ENCODE results near the gene HCRTR1. TPM values are rescaled to one million over a fixed set of nuclear protein-coding genes. Genes with fewer than 3 reads are reported as not detected.

HCRTR1 gene
- total RNA-seq, 2 experiments from 2014 or later = not detected

- H3K9me3 Mint-ChIP-seq = no peaks in the 10 kb centered on the region
- no peaks in the 10 kb centered on the region for H3K36me3 Mint-ChIP-seq (ENCODE audit: low read depth)
- intact Hi-C loops (cut with micrococcal nuclease) = loop anchor here (1.0 to 2.0 kb wide), 3 partner anchors 41 to 125 kb away; no protein-coding TSS in a partner anchor
- peak; percentile 63 for DNase-seq
- no peaks in the 10 kb centered on the region for H3K4me1 Mint-ChIP-seq (ENCODE audit: low read depth)
- H3K4me3 Mint-ChIP-seq = no peak overlapping the region
- CTCF ChIA-PET = interaction anchor here (0.6 to 2.6 kb wide), 11 partner anchors 9 to 305 kb away, joined by 3 to 31 read pairs (median 5); partner anchors contain the start of gene COL16A1
- no peak overlapping the region for H3K27ac Mint-ChIP-seq
- H3K27me3 Mint-ChIP-seq (ENCODE audit: low read depth) = no peaks in the 10 kb centered on the region
These were observed 46.3 kb downstream of the HCRTR1 start for GRCh38 chr1:31663622-31664452.

GRCh38 chr1:31664528-31664927 lies 47.0 kb downstream of the HCRTR1 start:
- CTCF ChIA-PET = interaction anchor here (0.7 to 2.6 kb wide), 7 partner anchors 10 to 125 kb away, joined by 3 to 31 read pairs (median 11); partner anchors contain the start of gene COL16A1
- peaks cover 3% of the 10 kb centered on the region for H3K27me3 Mint-ChIP-seq (ENCODE audit: low read depth)
- no peak overlapping the region for H3K27ac Mint-ChIP-seq
- H3K4me3 Mint-ChIP-seq = no peak overlapping the region
- H3K9me3 Mint-ChIP-seq = no peaks in the 10 kb centered on the region
- no peaks in the 10 kb centered on the region for H3K36me3 Mint-ChIP-seq (ENCODE audit: low read depth)
- DNase-seq = no peak
- H3K4me1 Mint-ChIP-seq (ENCODE audit: low read depth) = peaks cover 3% of the 10 kb centered on the region
- intact Hi-C loops (cut with micrococcal nuclease) = loop anchor here (1.0 to 2.0 kb wide), 3 partner anchors 41 to 125 kb away; no protein-coding TSS in a partner anchor

GRCh38 chr1:31665234-31665878 lies 47.9 kb downstream of the HCRTR1 start:
- H3K9me3 Mint-ChIP-seq = no peaks in the 10 kb centered on the region
- H3K27me3 Mint-ChIP-seq (ENCODE audit: low read depth) = peaks cover 7% of the 10 kb centered on the region
- no peak for DNase-seq
- no peak overlapping the region for H3K4me3 Mint-ChIP-seq
- H3K4me1 Mint-ChIP-seq (ENCODE audit: low read depth) = peaks cover 9% of the 10 kb centered on the region
- CTCF ChIA-PET = interaction anchor here (0.6 to 2.6 kb wide), 5 partner anchors 36 to 124 kb away, joined by 5 to 31 read pairs (median 11); no protein-coding TSS in a partner anchor
- H3K27ac Mint-ChIP-seq = no peak overlapping the region
- H3K36me3 Mint-ChIP-seq (ENCODE audit: low read depth) = no peaks in the 10 kb centered on the region
- intact Hi-C loops (cut with micrococcal nuclease) = loop anchor here (2.0 kb wide), 1 partner anchor 79 kb away; no protein-coding TSS in a partner anchor

- intact Hi-C loops (cut with micrococcal nuclease) = no loop called here
- Mint-ChIP-seq H3K27me3 (ENCODE audit: low read depth) (peaks cover 12% of the 10 kb centered on the region), H3K36me3 (ENCODE audit: low read depth) (no peaks in the 10 kb centered on the region), H3K4me3 (no peak overlapping the region), H3K9me3 (no peaks in the 10 kb centered on the region), H3K27ac (no peak overlapping the region), H3K4me1 (ENCODE audit: low read depth) (peaks cover 10% of the 10 kb centered on the region)
- CTCF ChIA-PET = interaction anchor here (0.9 to 2.6 kb wide), 2 partner anchors 79 to 123 kb away, joined by 3 to 31 read pairs; no protein-coding TSS in a partner anchor
- no peak for DNase-seq
These were observed 48.9 kb downstream of the HCRTR1 start for GRCh38 chr1:31666263-31666963.

GRCh38 chr1:31667065-31667785 lies 49.7 kb downstream of the HCRTR1 start:
- Mint-ChIP-seq H3K27me3 (ENCODE audit: low read depth) (peaks cover 12% of the 10 kb centered on the region), H3K4me1 (ENCODE audit: low read depth) (peaks cover 10% of the 10 kb centered on the region), H3K27ac (no peak overlapping the region), H3K9me3 (no peaks in the 10 kb centered on the region), H3K4me3 (no peak overlapping the region), H3K36me3 (ENCODE audit: low read depth) (no peaks in the 10 kb centered on the region)
- CTCF ChIA-PET = interaction anchor here (0.9 kb wide), 1 partner anchor 78 kb away, joined by 3 read pairs; no protein-coding TSS in a partner anchor
- intact Hi-C loops (cut with micrococcal nuclease) = no loop called here
- DNase-seq = no peak

GRCh38 chr1:31668303-31668883 lies 50.9 kb downstream of the HCRTR1 start:
- H3K27ac Mint-ChIP-seq = no peak overlapping the region
- H3K27me3 Mint-ChIP-seq (ENCODE audit: low read depth) = peaks cover 12% of the 10 kb centered on the region
- CTCF ChIA-PET = no interaction called here
- no peak overlapping the region for H3K4me3 Mint-ChIP-seq
- no peak for DNase-seq
- H3K9me3 Mint-ChIP-seq = no peaks in the 10 kb centered on the region
- H3K4me1 Mint-ChIP-seq (ENCODE audit: low read depth) = peaks cover 10% of the 10 kb centered on the region
- no peaks in the 10 kb centered on the region for H3K36me3 Mint-ChIP-seq (ENCODE audit: low read depth)
- intact Hi-C loops (cut with micrococcal nuclease) = no loop called here

GRCh38 chr1:31669433-31669785 lies 51.9 kb downstream of the HCRTR1 start:
- H3K27ac Mint-ChIP-seq = no peak overlapping the region
- no peaks in the 10 kb centered on the region for H3K36me3 Mint-ChIP-seq (ENCODE audit: low read depth)
- CTCF ChIA-PET = interaction anchor here (1.0 to 2.3 kb wide), 3 partner anchors 37 to 121 kb away, joined by 3 to 6 read pairs (median 5); no protein-coding TSS in a partner anchor
- no peak for DNase-seq
- no peak overlapping the region for H3K4me3 Mint-ChIP-seq
- intact Hi-C loops (cut with micrococcal nuclease) = no loop called here
- peaks cover 10% of the 10 kb centered on the region for H3K4me1 Mint-ChIP-seq (ENCODE audit: low read depth)
- no peaks in the 10 kb centered on the region for H3K9me3 Mint-ChIP-seq
- H3K27me3 Mint-ChIP-seq (ENCODE audit: low read depth) = peaks cover 12% of the 10 kb centered on the region

GRCh38 chr1:31669786-31670592 lies 52.5 kb downstream of the HCRTR1 start:
- intact Hi-C loops (cut with micrococcal nuclease) = no loop called here
- H3K4me3 Mint-ChIP-seq = peak overlapping the region; percentile 27
- peaks cover 10% of the 10 kb centered on the region for H3K4me1 Mint-ChIP-seq (ENCODE audit: low read depth)
- H3K36me3 Mint-ChIP-seq (ENCODE audit: low read depth) = no peaks in the 10 kb centered on the region
- H3K27ac Mint-ChIP-seq = no peak overlapping the region
- no peaks in the 10 kb centered on the region for H3K9me3 Mint-ChIP-seq
- peak; percentile 37 for DNase-seq
- CTCF ChIA-PET = interaction anchor here (0.6 to 2.3 kb wide), 7 partner anchors 9 to 121 kb away, joined by 3 to 6 read pairs (median 4); no protein-coding TSS in a partner anchor
- H3K27me3 Mint-ChIP-seq (ENCODE audit: low read depth) = peaks cover 12% of the 10 kb centered on the region

- CTCF ChIA-PET = interaction anchor here (0.8 to 2.3 kb wide), 6 partner anchors 8 to 120 kb away, joined by 3 to 6 read pairs (median 4); no protein-coding TSS in a partner anchor
- no peaks in the 10 kb centered on the region for H3K9me3 Mint-ChIP-seq
- peaks cover 10% of the 10 kb centered on the region for H3K4me1 Mint-ChIP-seq (ENCODE audit: low read depth)
- intact Hi-C loops (cut with micrococcal nuclease) = no loop called here
- no peak overlapping the region for H3K27ac Mint-ChIP-seq
- no peak overlapping the region for H3K4me3 Mint-ChIP-seq
- DNase-seq = no peak
- H3K27me3 Mint-ChIP-seq (ENCODE audit: low read depth) = peaks cover 12% of the 10 kb centered on the region
- no peaks in the 10 kb centered on the region for H3K36me3 Mint-ChIP-seq (ENCODE audit: low read depth)
These were observed 53.1 kb downstream of the HCRTR1 start for GRCh38 chr1:31670593-31670964.

GRCh38 chr1:31671147-31671546 lies 53.7 kb downstream of the HCRTR1 start:
- H3K4me3 Mint-ChIP-seq = no peak overlapping the region
- intact Hi-C loops (cut with micrococcal nuclease) = no loop called here
- no peak overlapping the region for H3K27ac Mint-ChIP-seq
- H3K9me3 Mint-ChIP-seq = no peaks in the 10 kb centered on the region
- peaks cover 10% of the 10 kb centered on the region for H3K4me1 Mint-ChIP-seq (ENCODE audit: low read depth)
- no peak for DNase-seq
- no peaks in the 10 kb centered on the region for H3K36me3 Mint-ChIP-seq (ENCODE audit: low read depth)
- peaks cover 12% of the 10 kb centered on the region for H3K27me3 Mint-ChIP-seq (ENCODE audit: low read depth)
- CTCF ChIA-PET = interaction anchor here (1.7 to 2.3 kb wide), 2 partner anchors 34 to 118 kb away, joined by 4 to 6 read pairs; no protein-coding TSS in a partner anchor
